Activated naive CD8-positive, alpha-beta T cell treated with anti-CD3 and anti-CD28 coated beads, Interleukin-2, amount 50 U/mL, for 24 hours (primary cell): ENCODE data around the gene ZNF587.
"Not testable (repeated sequence)": the region's sequence is repeated elsewhere in the genome, so short reads cannot be mapped to it uniquely, and the experiment has no call there.

Experiments used
- ATAC-seq: fragments of 150-1000 bp; cut with Tn5 transposase; one replicate; pipeline ENCODE4 v1.10.0; 2021
- DNase-seq: peaks from one replicate; pipeline ENCODE4 v3.0.0; 2021
- H3K27ac Mint-ChIP-seq: one replicate; pipeline ENCODE4 v1.8.0; 2021; ENCODE audit warnings: mild to moderate bottlenecking, mixed read lengths
- H3K27me3 Mint-ChIP-seq: one replicate; pipeline ENCODE4 v1.8.0; 2021; ENCODE audit warnings: mixed read lengths
- H3K36me3 Mint-ChIP-seq: one replicate; pipeline ENCODE4 v1.8.0; 2021; ENCODE audit warnings: low read depth, mixed read lengths
- H3K4me1 Mint-ChIP-seq: one replicate; pipeline ENCODE4 v1.8.0; 2021; ENCODE audit warnings: mixed read lengths
- H3K4me3 Mint-ChIP-seq: one replicate; pipeline ENCODE4 v1.8.0; 2021; ENCODE audit warnings: mild to moderate bottlenecking, moderate library complexity, mixed read lengths
- H3K9me3 Mint-ChIP-seq: one replicate; pipeline ENCODE4 v1.8.0; 2021; ENCODE audit warnings: mixed read lengths

The ZNF587 gene

DNA sequence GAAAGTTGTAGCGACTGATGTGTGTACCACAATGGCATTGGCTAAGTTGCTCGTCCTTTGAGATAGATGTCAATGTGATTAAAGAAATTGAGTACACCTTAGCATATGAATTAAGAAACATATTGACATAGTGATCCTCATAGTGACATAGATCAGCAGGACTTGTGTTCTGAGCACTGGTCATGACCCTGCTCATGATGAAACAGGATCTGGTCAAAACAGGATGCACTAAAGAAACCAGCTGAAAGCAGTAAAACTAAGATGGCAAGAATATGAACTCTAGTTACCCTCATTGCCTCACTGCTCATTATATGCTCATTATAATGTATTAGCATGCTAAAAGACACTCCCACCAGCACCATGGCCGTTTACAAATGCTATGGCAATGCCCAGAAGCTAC, 2.5 kb upstream of the ZNF587 start:
- DNase-seq, H3K4me3 Mint-ChIP-seq, ATAC-seq, H3K27ac Mint-ChIP-seq, H3K27me3 Mint-ChIP-seq, H3K9me3 Mint-ChIP-seq: not testable (repeated sequence)
- peaks cover 19% of the 10 kb centered on the region for H3K4me1 Mint-ChIP-seq
- H3K36me3 Mint-ChIP-seq, result peaks cover 59% of the 10 kb centered on the region

DNA sequence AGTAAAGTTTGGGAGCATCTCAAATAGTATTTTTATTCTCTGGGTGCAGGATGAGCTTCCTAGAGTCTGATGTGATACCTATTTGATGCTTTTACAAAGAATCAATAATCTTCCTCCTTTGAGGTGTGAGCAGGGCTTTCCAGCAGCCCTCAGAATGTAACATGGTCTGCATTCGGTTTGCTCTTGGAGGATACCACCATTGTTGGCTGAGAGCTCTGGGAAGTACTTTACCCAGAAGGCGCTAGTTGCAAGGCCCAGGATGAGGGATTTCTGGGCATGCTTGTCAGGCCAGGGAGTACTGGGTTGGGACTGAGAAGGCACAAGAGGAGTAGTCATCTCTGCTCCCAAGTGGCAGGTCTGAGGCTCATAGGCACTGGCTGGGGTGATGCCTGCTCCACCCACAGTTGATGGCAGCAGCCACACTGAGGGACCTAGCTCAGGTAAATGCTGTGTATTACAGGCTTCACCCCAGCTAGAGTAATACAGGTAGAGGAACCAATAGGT, 445 bp upstream of the ZNF587 start:
- H3K9me3 Mint-ChIP-seq, H3K27me3 Mint-ChIP-seq, DNase-seq: not testable (repeated sequence)
- Mint-ChIP-seq H3K36me3 (peaks cover 62% of the 10 kb centered on the region), H3K27ac (peak overlapping the region; percentile 89), H3K4me3 (peak overlapping the region; percentile 92), H3K4me1 (peaks cover 19% of the 10 kb centered on the region)
- ATAC-seq, result peak; percentile 37

DNA sequence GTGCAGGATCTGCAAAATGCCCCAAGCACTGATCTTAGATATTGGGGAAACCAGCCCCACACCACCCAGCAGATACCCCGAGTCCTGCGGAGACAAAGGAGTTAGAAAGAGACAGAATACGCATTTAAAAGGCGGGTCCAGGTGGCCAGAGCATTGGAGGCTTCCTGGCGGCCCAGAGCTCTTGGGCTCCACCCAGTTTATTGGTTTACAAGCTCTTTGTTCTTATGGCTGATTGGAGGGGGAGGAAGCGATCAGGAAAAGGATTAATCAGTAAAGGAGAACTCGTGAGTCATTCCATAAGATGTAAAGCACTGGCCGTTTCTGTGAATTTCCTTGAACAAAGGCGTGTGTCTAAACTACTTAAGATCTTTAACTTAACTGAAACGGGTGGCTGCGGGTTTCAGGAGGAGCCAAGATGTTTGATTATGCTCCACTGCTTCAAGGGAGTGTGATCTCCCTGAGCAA, 926 bp downstream of the ZNF587 start:
- H3K4me1 Mint-ChIP-seq, result peaks cover 19% of the 10 kb centered on the region
- peak overlapping the region; percentile 89 for H3K27ac Mint-ChIP-seq
- no peak for ATAC-seq
- DNase-seq, result peak; percentile 7
- peaks cover 10% of the 10 kb centered on the region for H3K9me3 Mint-ChIP-seq
- peak overlapping the region; percentile 92 for H3K4me3 Mint-ChIP-seq
- peaks cover 60% of the 10 kb centered on the region for H3K36me3 Mint-ChIP-seq
- H3K27me3 Mint-ChIP-seq, result no peaks in the 10 kb centered on the region

DNA sequence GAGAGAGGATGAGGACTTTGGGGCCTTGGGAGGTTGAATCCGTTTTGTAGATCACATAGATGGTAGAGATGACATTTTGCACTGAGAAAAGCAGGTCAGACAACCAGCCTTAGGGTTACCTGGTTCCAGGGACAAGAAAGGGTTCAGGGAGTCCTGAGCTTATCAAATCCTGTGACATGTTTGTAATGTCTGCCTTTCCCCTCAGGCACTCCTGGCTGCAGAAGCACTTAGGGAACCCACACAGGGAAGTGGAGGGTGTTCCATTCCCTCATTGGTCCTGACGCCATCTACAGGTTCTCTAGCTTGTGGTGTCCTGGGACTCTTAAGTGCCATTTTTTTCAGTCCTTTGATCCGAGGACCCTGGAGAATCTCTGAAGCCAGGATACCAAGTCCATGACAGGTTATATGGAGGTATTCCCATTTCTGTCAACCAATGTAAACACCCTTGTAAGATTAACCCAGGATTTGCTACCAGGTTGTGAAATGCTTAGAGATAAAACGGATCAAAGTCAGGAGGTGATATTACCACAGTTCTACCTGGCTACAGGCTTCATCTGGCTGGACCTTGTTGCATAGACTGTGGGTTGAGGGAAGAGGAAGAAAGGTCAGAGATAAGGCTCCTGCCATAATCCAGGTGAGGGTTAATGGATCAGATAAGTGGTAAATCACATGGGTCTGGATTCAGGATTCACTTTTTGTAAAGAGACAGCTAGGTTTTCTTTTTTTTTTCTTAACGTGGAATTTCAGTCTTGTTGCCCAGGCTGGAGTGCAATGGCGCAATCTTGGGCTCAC, 2.3 kb downstream of the ZNF587 start:
- Mint-ChIP-seq H3K9me3 (peaks cover 12% of the 10 kb centered on the region), H3K36me3 (peaks cover 64% of the 10 kb centered on the region), H3K4me1 (peaks cover 22% of the 10 kb centered on the region)
- H3K27ac Mint-ChIP-seq, H3K27me3 Mint-ChIP-seq, H3K4me3 Mint-ChIP-seq, DNase-seq, ATAC-seq: not testable (repeated sequence)

DNA sequence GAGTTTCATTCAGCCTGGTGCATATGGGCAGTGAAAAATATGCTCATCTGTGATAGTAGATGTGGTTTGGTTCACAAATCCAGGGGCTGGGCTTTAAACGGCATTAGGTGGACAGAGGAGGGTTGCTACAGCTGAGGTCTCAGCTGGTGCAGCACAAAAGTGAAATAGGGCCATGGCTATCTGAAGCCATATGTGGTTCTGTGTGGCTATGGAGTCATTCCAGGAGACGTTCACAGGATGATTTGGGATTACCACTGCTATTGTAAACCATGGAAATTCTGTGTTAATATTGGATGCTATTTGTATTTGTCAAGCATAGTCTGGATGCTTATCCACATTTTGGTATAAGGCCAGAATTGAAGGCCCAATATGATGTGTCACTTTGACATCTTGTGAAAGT, 4.5 kb downstream of the ZNF587 start:
- Mint-ChIP-seq H3K4me1 (peaks cover 21% of the 10 kb centered on the region), H3K9me3 (peaks cover 17% of the 10 kb centered on the region), H3K36me3 (peaks cover 76% of the 10 kb centered on the region)
- not testable (repeated sequence) for ATAC-seq, H3K27me3 Mint-ChIP-seq, H3K4me3 Mint-ChIP-seq, DNase-seq, H3K27ac Mint-ChIP-seq

DNA sequence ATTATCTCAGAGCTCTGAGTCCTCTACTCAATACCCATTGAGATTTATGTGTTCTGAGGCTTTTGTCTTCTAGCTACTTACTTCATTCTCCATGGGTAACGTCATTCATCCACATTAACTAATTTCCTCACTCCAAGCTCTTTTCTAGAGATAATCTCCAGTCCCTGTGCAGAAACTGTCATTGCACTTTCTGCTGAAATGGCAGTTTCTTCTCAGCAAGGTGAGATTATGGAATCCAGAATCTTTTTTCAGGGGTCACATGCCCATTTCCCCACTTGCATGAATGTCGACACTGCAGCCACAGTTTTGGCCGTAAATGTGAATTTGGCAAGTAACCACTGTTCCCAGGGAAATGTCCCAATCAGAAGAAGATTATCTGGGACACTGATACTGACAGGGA, 12.7 kb downstream of the ZNF587 start:
- Mint-ChIP-seq H3K9me3 (peaks cover 35% of the 10 kb centered on the region), H3K36me3 (peaks cover 91% of the 10 kb centered on the region)
- H3K4me1 Mint-ChIP-seq, ATAC-seq, H3K27me3 Mint-ChIP-seq, H3K27ac Mint-ChIP-seq, DNase-seq, H3K4me3 Mint-ChIP-seq: not testable (repeated sequence)

DNA sequence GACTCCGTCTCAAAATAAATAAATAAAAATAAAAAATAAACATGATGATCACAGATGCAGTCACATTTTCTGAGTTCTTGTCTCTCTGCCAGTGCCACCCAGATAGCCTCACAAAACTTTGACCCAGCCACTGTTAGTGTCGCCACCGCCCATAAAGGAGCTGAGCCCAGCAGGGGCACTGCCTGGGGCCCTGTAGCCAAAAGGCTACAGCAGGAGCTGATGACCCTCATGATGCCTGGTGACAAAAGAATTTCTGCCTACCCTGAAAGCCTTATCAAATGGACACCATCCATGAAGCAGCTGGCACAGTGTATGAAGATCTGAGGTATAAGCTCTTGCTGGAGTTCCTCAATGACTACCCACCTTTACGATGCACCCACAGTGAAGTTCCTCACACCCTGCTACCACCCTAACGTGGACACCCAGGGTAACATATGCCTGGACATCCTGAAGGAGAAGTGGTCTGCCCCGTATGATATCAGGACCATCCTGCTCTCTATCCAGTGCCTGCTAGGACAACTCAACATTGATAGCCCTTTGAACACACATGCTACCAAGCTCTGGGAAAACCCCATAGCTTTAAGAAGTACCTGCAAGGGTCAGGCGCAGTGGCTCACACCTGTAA, 18.3 kb downstream of the ZNF587 start:
- no peak for DNase-seq
- no peak overlapping the region for H3K27ac Mint-ChIP-seq
- no peaks in the 10 kb centered on the region for H3K27me3 Mint-ChIP-seq
- peaks cover 52% of the 10 kb centered on the region for H3K9me3 Mint-ChIP-seq
- no peak for ATAC-seq
- no peaks in the 10 kb centered on the region for H3K4me1 Mint-ChIP-seq
- no peak overlapping the region for H3K4me3 Mint-ChIP-seq
- peaks cover 90% of the 10 kb centered on the region for H3K36me3 Mint-ChIP-seq

DNA sequence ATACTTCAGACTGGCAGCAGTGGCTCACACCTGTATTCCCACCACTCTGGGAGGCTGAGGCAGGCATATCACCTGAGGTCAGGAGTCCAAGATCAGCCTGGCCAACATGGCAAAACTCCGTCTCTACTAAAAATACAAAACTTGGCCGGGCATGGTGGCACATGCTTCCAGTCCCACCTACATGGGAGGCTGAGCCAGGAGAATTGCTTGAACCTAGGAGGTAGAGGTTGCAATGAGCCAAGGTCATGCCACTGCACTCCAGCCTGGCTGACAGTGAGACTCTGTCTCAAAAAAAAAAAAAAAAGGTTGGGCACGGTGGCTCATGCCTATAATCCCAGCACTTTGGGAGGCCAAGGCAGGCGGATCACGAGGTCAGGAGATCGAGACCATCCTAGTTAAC, 20.0 kb downstream of the ZNF587 start:
- DNase-seq, H3K4me1 Mint-ChIP-seq, H3K27ac Mint-ChIP-seq, ATAC-seq, H3K27me3 Mint-ChIP-seq, H3K4me3 Mint-ChIP-seq: not testable (repeated sequence)
- peaks cover 57% of the 10 kb centered on the region for H3K9me3 Mint-ChIP-seq
- H3K36me3 Mint-ChIP-seq, result peaks cover 91% of the 10 kb centered on the region

DNA sequence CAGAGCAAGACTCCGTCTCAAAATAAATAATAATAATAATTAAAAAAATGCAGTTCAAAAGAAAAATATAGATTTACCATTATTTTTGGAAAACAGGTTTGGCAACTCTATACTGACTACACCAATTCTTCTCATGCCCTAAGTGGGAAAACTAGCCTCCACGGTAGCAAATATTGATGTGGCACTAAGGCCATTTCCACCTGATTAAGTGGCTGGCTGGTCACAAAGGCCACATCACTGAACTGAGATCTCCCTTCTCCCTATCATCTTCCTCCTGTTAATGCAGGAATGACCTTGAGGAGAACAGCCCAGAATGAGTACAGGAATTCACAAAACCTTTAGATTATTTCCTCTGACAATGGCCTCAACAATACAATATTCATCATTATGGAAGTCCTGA, 20.6 kb downstream of the ZNF587 start:
- H3K36me3 Mint-ChIP-seq, result peaks cover 91% of the 10 kb centered on the region
- H3K4me3 Mint-ChIP-seq, result no peak overlapping the region
- no peaks in the 10 kb centered on the region for H3K4me1 Mint-ChIP-seq
- peaks cover 52% of the 10 kb centered on the region for H3K9me3 Mint-ChIP-seq
- no peak overlapping the region for H3K27ac Mint-ChIP-seq
- ATAC-seq (no peak), DNase-seq (no peak)
- no peaks in the 10 kb centered on the region for H3K27me3 Mint-ChIP-seq

DNA sequence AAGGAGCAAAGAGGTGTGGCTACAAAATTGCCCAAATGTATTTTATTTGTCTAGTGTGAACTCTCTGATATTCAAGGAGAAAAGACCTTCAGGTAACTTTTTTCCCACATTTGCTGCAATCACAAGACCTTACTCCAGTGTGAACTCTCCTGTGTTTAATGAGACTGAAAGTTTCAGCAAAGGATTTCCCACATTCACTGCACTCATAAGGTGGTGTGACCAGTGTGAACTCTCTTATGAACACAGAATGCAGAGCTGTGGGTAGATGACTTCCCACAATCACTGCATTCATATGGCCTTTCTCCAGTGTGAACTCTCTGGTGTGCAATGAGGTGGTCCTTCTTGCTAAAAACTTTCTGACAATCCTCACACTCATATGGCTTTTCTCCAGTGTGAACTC, 22.8 kb downstream of the ZNF587 start:
- Mint-ChIP-seq H3K27me3 (no peaks in the 10 kb centered on the region), H3K27ac (no peak overlapping the region), H3K4me1 (no peaks in the 10 kb centered on the region), H3K36me3 (peaks cover 93% of the 10 kb centered on the region), H3K4me3 (no peak overlapping the region), H3K9me3 (peaks cover 60% of the 10 kb centered on the region)
- DNase-seq (no peak), ATAC-seq (no peak)

DNA sequence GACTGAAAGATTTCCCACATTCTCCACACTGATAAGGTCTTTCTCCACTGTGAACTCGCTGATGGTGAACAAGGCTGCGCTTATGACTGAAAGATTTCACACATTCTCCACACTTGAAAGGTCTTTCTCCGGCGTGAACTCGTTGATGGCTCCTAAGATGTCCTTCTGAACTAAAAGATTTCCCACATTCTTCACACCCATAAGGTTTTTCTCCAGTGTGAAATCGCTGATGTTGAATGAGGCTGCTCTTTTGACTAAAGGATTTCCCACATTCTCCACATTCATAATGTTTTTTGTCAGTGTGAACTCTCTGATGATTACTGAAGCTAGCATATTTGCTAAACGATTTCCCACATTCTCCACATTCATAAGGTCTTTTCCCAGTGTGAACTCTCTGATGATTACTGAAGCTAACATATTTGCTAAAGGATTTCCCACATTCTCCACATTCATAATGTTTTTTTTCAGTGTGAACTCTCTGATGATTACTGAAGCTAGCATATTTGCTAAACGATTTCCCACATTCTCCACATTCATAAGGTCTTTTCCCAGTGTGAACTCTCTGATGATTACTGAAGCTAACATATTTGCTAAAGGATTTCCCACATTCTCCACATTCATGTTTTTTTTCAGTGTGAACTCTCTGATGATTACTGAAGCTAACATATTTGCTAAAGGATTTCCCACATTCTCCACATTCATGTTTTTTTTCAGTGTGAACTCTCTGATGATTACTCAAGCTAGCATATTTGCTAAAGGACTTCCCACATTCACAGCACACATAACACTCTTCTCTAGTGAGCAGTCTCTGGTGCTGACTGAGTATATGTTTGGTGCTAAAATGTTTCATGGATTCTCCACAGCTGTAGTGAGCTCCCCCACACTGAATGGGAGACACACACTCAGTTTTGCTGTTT, 24.5 kb downstream of the ZNF587 start:
- H3K27ac Mint-ChIP-seq, DNase-seq, ATAC-seq, H3K27me3 Mint-ChIP-seq, H3K4me3 Mint-ChIP-seq, H3K4me1 Mint-ChIP-seq: not testable (repeated sequence)
- H3K36me3 Mint-ChIP-seq, result peaks cover 92% of the 10 kb centered on the region
- H3K9me3 Mint-ChIP-seq, result peaks cover 55% of the 10 kb centered on the region

DNA sequence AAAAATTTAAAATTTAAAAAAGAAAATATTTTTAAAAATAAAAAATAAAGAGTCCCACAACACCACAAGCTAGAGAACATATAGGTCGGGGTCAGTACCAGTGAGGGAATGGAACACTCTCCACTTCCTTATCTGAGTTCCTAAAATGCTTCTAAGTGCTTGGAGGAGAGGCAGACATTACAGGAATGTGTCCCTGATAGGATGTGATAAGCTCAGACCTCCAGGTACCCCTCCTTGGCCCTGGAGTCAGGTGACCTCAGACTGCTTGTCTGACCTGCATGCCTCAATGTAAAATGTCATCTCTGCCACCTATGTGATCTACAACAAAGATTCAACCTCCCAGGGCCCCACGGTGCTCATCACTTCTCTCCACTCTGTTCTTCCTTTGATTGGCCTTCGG, 36.4 kb downstream of the ZNF587 start:
- H3K4me3 Mint-ChIP-seq, result peak overlapping the region; percentile 0
- DNase-seq (no peak), ATAC-seq (no peak)
- no peak overlapping the region for H3K27ac Mint-ChIP-seq
- H3K9me3 Mint-ChIP-seq, result peaks cover 29% of the 10 kb centered on the region
- peaks cover 32% of the 10 kb centered on the region for H3K4me1 Mint-ChIP-seq
- H3K36me3 Mint-ChIP-seq, result peaks cover 64% of the 10 kb centered on the region
- H3K27me3 Mint-ChIP-seq, result no peaks in the 10 kb centered on the region

DNA sequence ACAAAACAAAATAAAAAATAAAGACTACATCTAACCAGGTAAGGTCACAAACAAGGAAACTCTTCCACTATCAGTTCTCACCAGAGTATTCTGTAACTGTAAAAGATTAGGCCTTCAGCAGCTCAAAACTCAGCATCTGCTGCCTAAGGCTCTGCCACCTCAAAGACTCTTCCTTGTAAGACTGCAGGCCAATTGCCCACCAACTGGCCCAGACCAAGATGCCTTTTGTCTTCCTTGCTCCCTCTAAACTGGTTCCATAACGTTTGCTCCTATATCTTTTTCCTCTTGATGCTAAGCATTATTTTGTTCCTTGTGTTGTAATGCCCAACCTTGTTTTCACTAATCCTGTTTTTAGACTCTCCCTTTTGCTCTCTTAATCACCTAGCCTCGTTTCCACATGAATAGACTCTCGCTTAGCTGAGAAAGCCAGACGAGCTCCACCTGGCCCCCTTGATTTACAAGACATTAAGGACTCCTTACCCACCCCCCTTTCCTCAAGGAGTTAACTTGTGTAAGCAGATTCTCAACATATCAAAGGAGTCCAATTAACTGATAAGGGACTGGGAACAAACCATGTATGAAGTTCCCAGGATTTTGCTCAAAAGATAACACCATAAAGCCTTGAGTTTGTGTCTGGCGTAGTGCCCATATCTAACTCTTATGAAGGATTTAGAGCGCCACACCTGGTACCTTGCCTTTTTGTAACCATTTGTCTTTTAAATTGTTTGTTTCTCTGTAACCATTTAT, 37.7 kb downstream of the ZNF587 start:
- Mint-ChIP-seq H3K27ac (peak overlapping the region; percentile 89), H3K4me3 (peak overlapping the region; percentile 95), H3K9me3 (peaks cover 32% of the 10 kb centered on the region), H3K27me3 (no peaks in the 10 kb centered on the region), H3K36me3 (peaks cover 67% of the 10 kb centered on the region), H3K4me1 (peaks cover 32% of the 10 kb centered on the region)
- ATAC-seq, result no peak
- DNase-seq, result no peak

DNA sequence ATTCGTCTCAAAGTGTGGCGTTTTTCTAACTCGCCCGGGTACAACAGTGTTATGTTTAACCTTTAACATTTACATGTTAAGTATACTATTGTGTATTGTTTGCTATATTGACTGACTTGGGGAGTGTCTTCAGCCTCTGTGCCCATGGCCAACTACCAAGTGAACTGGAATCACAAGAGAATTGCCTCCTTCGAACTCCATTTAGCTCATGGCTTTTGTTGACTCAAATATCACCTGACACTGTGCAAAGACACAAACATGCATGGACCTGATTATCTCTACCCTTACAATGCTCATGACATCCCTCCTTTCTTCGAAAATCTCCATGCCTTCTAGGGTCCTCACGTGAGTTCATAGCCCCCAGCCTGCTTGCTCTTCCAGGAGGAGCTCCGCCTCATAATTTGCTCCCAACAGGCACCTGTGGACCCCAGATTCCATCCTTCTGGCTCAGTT, 38.5 kb downstream of the ZNF587 start:
- H3K27me3 Mint-ChIP-seq, result no peaks in the 10 kb centered on the region
- peaks cover 32% of the 10 kb centered on the region for H3K9me3 Mint-ChIP-seq
- no peak for DNase-seq
- no peak for ATAC-seq
- H3K4me1 Mint-ChIP-seq, result peaks cover 32% of the 10 kb centered on the region
- H3K36me3 Mint-ChIP-seq, result peaks cover 60% of the 10 kb centered on the region
- H3K4me3 Mint-ChIP-seq, result peak overlapping the region; percentile 95
- H3K27ac Mint-ChIP-seq, result peak overlapping the region; percentile 89
